Upper lobe of left lung (tissue), 6 donors: ENCODE results near the gene NOL4L. TPM values are rescaled to one million over a fixed set of nuclear protein-coding genes. Genes with fewer than 3 reads are reported as not detected.
"Not testable (repeated sequence)": the region's sequence is repeated elsewhere in the genome, so short reads cannot be mapped to it uniquely, and the experiment has no call there.

ENCODE experiments used
- ATAC-seq, 2 donors: fragments of 200-7000 bp; cut with Tn5 transposase; one replicate each; pipeline ENCODE4 v1.9.1; 2022; ENCODE audit warnings: mild to moderate bottlenecking in 2 of 2, moderate library complexity in 2 of 2; ENCODE audit not compliant: low FRiP score in 2 of 2
- DNase-seq, 2 donors: peaks; one replicate each; pipeline ENCODE4 v3.0.0-alpha.2; 2019 to 2020
- H3K27ac ChIP-seq, 4 donors: fragments of 200-600 bp; sonication (generic); one replicate each; pipeline ENCODE4 v1.5.1; 2016 to 2019
- H3K27me3 ChIP-seq, 4 donors: fragments of 200-600 bp; sonication (generic); one replicate each; pipeline ENCODE4 v1.5.1; 2017 to 2019
- H3K36me3 ChIP-seq, 4 donors: fragments of 200-600 bp; sonication (generic); one replicate each; pipeline ENCODE4 v1.5.1; 2016 to 2019
- H3K4me1 ChIP-seq, 4 donors: fragments of 200-600 bp; sonication (generic); one replicate each; pipeline ENCODE4 v1.5.1; 2018 to 2019
- H3K4me3 ChIP-seq, 4 donors: fragments of 200-600 bp; sonication (generic); one replicate each; pipeline ENCODE4 v1.5.1; 2017 to 2019; ENCODE audit warnings: mild to moderate bottlenecking in 2 of 4, moderate library complexity in 1 of 4
- H3K9me3 ChIP-seq, 4 donors: fragments of 200-600 bp; sonication (generic); one replicate each; pipeline ENCODE4 v1.5.1; 2018 to 2019
- CTCF ChIP-seq, 6 experiments: fragments of 450-650 bp in 4 of 6; fragments of 200-600 bp in 2 of 6; sonication (generic) in 2 of 6; IDR thresholded peaks; one replicate each; pipeline ENCODE4 v1.5.1; 2016 to 2019; ENCODE audit warnings: antibody characterized with exemption in 6 of 6
- EP300 ChIP-seq, 4 donors: sonication (generic); formaldehyde crosslinking; IDR thresholded peaks; one replicate each; pipeline ENCODE4 v1.5.1; 2017; ENCODE audit warnings: antibody characterized with exemption in 4 of 4, control low read depth in 2 of 4
- POLR2A ChIP-seq, 4 donors: fragments of 450-650 bp; IDR thresholded peaks; one replicate each; pipeline ENCODE4 v1.5.1; 2016 to 2017; ENCODE audit warnings: antibody characterized with exemption in 4 of 4, mild to moderate bottlenecking in 2 of 4
- POLR2AphosphoS5 ChIP-seq, 2 donors: sonication (generic); formaldehyde crosslinking; IDR thresholded peaks; one replicate each; pipeline ENCODE4 v1.5.1; 2017; ENCODE audit warnings: antibody characterized with exemption in 2 of 2
- WGBS, 2 donors: methylation state at CpG; one replicate each; pipeline ENCODE4 v1.1.5; 2017 to 2018; 5-methylcytosine and 5-hydroxymethylcytosine counted together
- total RNA-seq, 6 donors: library from RNA; depleted of rRNA in 4 of 6; stranded (reverse); fragments of >200 nt in 4 of 6; gene quantifications; one replicate each; pipeline versions ENCODE4 v1.1.0 to v1.2.1, GENCODE V29; 2016 to 2021
- donor health status: DM: no; HTN: no; CAD: no; lungs with moderate emphysema.
- donor health status: DM: no; HTN: yes; CAD: no; lungs with severe emphysema.

Gene NOL4L
- total RNA-seq, 6 donors from 2014 or later, result 13.4 to 40.2 (median 19.0) TPM

GRCh38 chr20:32594204-32594603, 9.1 kb upstream of the NOL4L start:
- DNase-seq (no peak), ATAC-seq (no peak)
- WGBS, 2 donors, result 95 to 96% methylated on average over 5 of the region's 5 CpGs
- TF ChIP-seq POLR2AphosphoS5 (IDR thresholded peaks at IDR 0.05), result no peak
- no peak for TF ChIP-seq POLR2A (IDR thresholded peaks at IDR 0.05)
- no peak for TF ChIP-seq EP300 (IDR thresholded peaks at IDR 0.05)
- no peak for TF ChIP-seq CTCF (IDR thresholded peaks at IDR 0.05)
- Histone ChIP-seq H3K4me3 (no peak overlapping the region), H3K27ac (no peak overlapping the region), H3K9me3 (no peaks in the 10 kb centered on the region), H3K27me3 (no peaks in the 10 kb centered on the region), H3K4me1 (no peaks in the 10 kb centered on the region), H3K36me3 (no peaks in the 10 kb centered on the region)

GRCh38 chr20:32592616-32593015, 7.5 kb upstream of the NOL4L start:
- not testable (repeated sequence) for DNase-seq, H3K27me3 ChIP-seq, H3K36me3 ChIP-seq, H3K4me1 ChIP-seq, H3K4me3 ChIP-seq, ATAC-seq, H3K27ac ChIP-seq, H3K9me3 ChIP-seq
- 89 to 98% methylated on average over 4 of the region's 4 CpGs for WGBS, 2 donors

DNA sequence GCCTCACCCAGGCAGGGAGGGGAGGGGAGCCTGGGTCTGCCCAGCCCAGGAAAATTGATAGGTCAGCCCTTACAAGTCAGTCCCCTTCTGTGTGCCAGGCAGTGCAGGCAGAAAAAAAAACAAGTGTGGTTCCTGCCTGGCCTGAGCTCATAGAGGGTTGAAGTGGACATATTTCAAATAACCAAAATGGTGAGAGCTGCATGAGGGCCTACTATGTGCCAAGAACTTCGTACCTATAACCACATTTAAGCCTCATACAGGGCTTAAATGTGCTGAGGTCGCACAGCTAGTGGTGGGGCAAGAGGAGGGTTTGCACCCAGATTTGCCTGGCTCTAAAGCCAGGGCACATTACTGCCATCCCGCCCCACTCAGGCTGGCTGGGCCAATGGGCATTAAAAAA, 6.9 kb upstream of the NOL4L start:
- ATAC-seq (no peak), DNase-seq (no peak)
- Histone ChIP-seq H3K27ac (no peak overlapping the region), H3K4me3 (no peak overlapping the region), H3K27me3 (no peaks in the 10 kb centered on the region), H3K36me3 (no peaks in the 10 kb centered on the region), H3K4me1 (no peaks in the 10 kb centered on the region), H3K9me3 (no peaks in the 10 kb centered on the region)
- no peak for TF ChIP-seq POLR2AphosphoS5 (IDR thresholded peaks at IDR 0.05)
- TF ChIP-seq CTCF (IDR thresholded peaks at IDR 0.05), result no peak
- TF ChIP-seq EP300 (IDR thresholded peaks at IDR 0.05), result no peak
- no peak for TF ChIP-seq POLR2A (IDR thresholded peaks at IDR 0.05)
- WGBS, 2 donors, result 93 to 100% methylated on average over 2 to 3 of the region's 3 CpGs

DNA sequence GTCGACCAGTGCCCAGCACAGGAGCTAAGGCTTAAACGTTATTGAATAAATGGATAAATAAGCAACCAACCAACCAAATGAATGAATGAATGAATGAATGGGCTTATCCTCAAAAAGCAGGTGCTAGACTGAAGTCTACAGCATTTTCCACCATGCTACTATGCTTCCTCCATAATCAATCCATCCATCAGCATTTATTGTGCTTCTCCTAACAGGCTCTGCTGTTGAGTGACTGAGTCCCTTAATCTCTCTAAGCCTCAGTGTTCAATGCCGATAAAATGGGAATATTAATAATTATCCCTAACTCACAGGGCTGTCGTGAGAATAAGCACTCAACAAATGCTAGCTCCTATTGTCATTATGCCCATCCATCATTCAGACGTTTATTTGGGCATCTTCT, 4.6 kb upstream of the NOL4L start:
- peaks cover 4 to 10% (median 6%) of the 10 kb centered on the region in 4 donors for H3K4me1 ChIP-seq
- H3K27me3 ChIP-seq, result peaks cover 0 to 9% (median 6%) of the 10 kb centered on the region in 4 donors
- DNase-seq, result no peak
- no peak overlapping the region for H3K27ac ChIP-seq
- H3K36me3 ChIP-seq, result no peaks in the 10 kb centered on the region
- no peaks in the 10 kb centered on the region for H3K9me3 ChIP-seq
- no peak overlapping the region for H3K4me3 ChIP-seq
- WGBS, 2 donors, result 73 to 78% methylated on average over 5 of the region's 5 CpGs
- TF ChIP-seq POLR2A (IDR thresholded peaks at IDR 0.05), result no peak
- no peak for ATAC-seq

DNA sequence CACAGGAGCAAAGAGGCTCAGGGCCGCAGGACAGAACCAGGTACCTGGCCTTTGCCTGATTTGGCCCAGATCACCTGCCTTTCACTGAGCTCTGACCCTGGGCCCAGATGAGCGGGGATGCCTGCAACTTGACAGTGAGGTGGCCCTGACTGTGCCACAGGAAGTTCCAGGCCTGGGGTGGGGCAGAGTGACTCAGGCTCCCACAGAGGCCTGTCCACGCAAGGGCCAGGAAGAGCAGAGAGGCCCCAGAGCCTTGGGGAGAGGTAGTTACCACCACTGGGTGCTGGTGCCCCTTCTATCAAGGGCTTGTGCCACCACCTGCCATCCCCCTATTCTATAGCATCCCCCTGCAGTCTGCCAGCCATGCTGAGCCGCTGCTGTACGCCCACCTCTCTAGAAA, 4.1 kb upstream of the NOL4L start:
- no peak for TF ChIP-seq EP300 (IDR thresholded peaks at IDR 0.05)
- TF ChIP-seq POLR2A (IDR thresholded peaks at IDR 0.05), result no peak
- TF ChIP-seq POLR2AphosphoS5 (IDR thresholded peaks at IDR 0.05), result no peak
- no peak for TF ChIP-seq CTCF (IDR thresholded peaks at IDR 0.05)
- no peak overlapping the region for H3K4me3 ChIP-seq
- H3K4me1 ChIP-seq, result peaks cover 7 to 14% (median 9%) of the 10 kb centered on the region in 4 donors
- ATAC-seq (no peak), DNase-seq (no peak)
- H3K27ac ChIP-seq, result no peak overlapping the region
- no peaks in the 10 kb centered on the region for H3K36me3 ChIP-seq
- 85 to 88% methylated on average over 3 to 5 of the region's 5 CpGs for WGBS, 2 donors
- H3K9me3 ChIP-seq, result no peaks in the 10 kb centered on the region
- peaks cover 0 to 13% (median 8%) of the 10 kb centered on the region in 4 donors for H3K27me3 ChIP-seq

DNA sequence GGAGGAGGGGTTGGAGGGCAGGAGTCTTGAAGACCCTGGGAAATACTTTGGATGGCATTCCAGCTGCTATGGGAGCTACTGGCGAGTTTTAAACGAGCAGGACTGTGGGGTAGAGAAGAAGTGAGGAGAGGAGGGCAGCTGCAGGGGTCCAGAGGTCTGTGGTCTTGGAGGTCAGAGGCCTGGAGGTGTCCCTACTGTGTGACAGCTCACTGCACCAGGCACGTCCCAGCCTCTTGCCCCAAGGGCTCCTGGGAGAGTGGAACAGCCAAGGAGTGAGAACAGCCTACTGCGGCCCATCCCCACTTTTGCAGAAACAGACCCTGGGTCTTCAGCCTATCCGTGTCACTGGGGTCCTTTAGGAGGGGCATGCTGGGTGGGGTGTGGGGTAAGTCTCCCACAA, 2.9 kb upstream of the NOL4L start:
- peaks cover 14 to 26% (median 18%) of the 10 kb centered on the region in 4 donors for H3K4me1 ChIP-seq
- no peaks in the 10 kb centered on the region for H3K36me3 ChIP-seq
- TF ChIP-seq POLR2A (IDR thresholded peaks at IDR 0.05) (no peak), POLR2AphosphoS5 (IDR thresholded peaks at IDR 0.05) (no peak), EP300 (IDR thresholded peaks at IDR 0.05) (no peak)
- 81% methylated on average over 5 of the region's 5 CpGs for WGBS, 2 donors
- ATAC-seq (no peak), DNase-seq (no peak)
- H3K27ac ChIP-seq, result no peak overlapping the region
- peaks cover 0 to 25% (median 14%) of the 10 kb centered on the region in 4 donors for H3K27me3 ChIP-seq
- no peak overlapping the region for H3K4me3 ChIP-seq
- H3K9me3 ChIP-seq, result no peaks in the 10 kb centered on the region
